Subcutaneous adipose tissue (tissue), 4 donors: ENCODE measurements around the gene SIPA1L3. TPM values are rescaled to one million over a fixed set of nuclear protein-coding genes. Genes with fewer than 3 reads are reported as not detected.

Experiments used
- CTCF ChIP-seq: fragments of 450-650 bp; IDR thresholded peaks from one replicate; pipeline ENCODE4 v1.5.1; 2016; ENCODE audit warnings: low read depth, mild to moderate bottlenecking, control low read depth, antibody characterized with exemption, moderate library complexity
- total RNA-seq, 4 donors: library from RNA; depleted of rRNA; stranded (reverse); fragments of >200 nt; gene quantifications; one replicate each; pipeline ENCODE4 v1.1.0, GENCODE V29; 2016

The SIPA1L3 gene
- total RNA-seq, 4 donors from 2014 or later: 8.2 to 15.3 (median 11.6) TPM

DNA sequence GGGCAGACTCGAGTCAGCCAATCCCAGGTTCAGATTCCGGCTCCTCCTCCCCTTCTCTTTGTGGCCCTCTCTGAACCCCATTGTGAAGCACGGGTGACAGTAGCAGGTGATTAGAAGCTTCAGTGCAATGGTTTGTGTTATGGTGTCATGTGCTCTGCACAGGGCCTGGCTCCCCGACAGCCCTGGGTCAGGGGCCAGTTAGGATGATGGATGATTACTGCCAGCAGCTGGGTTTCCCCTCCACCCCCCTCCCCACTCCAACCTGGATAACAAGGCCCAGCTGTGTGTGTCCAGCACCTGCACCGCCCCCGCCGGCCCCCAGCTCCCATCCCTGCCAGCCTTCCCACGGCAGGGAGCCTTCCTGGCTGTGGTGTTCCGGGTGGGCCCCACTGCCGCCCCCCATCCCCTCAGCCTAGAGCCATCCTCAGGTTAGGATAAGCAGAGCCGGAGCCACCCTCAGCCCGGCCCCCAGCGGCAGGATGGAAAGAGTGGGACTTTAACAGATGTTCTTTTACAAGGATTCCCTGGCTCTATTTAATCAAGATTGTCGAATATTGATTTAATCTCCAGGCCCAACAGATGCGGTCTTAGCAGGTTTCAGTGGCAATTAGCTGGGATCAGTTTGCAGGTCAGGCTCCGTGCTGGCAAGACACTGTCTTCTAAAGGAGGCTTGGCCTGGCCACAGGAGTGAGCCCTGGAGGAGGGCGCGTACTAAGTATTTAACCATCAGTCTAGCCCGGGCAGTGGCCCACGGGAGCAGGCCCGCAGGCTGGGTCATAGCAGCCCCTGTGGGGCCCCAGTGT lies 156.2 kb downstream of the SIPA1L3 start:
- no peak for TF ChIP-seq CTCF

GRCh38 chr19:38063928-38064327 lies 156.9 kb downstream of the SIPA1L3 start:
- TF ChIP-seq CTCF: no peak

GRCh38 chr19:38064661-38065425 lies 157.8 kb downstream of the SIPA1L3 start:
- TF ChIP-seq CTCF: no peak

- no peak for TF ChIP-seq CTCF
These were observed 161.8 kb downstream of the SIPA1L3 start for GRCh38 chr19:38068826-38069225.

DNA sequence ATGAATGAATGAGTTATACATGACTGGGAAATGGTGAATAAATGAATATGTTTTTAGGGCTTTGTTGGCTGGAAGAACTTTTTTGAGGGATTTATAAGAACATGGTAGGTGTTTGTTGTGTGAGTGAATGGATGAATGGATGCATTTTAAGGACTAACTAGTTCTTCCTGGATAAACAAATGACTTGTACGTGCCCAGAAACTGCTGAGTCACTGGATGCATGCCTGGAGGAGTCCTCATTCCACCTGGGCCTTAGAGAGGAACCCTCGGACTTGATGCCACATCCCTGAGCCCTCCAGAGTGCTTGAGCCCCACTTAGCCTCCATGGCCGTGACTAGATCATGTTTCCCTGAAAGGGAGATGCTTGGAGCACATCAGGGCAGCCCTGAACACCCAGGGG lies 163.6 kb downstream of the SIPA1L3 start:
- no peak for TF ChIP-seq CTCF

DNA sequence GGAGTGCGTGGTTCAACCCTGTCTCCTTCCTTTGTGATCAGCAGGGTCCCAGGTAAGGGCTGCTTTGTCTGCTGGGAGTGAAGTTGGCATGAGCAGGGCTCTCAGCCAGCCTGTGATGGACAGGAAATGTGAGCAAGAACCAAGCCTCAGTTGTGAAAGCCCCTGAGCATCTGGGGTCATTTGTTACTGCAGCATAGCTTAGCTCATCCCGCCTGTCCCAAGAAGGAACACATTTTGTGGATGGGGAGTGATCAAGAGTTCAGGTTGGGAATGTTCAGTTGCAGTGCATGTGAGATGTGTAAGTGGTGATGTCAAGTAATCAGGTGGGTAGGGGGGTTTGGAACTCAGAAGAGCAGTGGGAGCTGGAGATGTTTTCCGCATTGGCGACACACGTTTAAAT lies 164.6 kb downstream of the SIPA1L3 start:
- no peak for TF ChIP-seq CTCF
